Natural killer cell (primary cell): Measurements from ENCODE around the gene MRAP2. TPM values are rescaled to one million over a fixed set of nuclear protein-coding genes. Genes with fewer than 3 reads are reported as not detected.

Source experiments
- ATAC-seq, 3 donors: fragments of 150-1000 bp in 2 of 3; fragments of 200-7000 bp in 1 of 3; cut with Tn5 transposase; 1 replicate in 1 of 3; 2 replicates in 2 of 3; pipeline ENCODE4 v1.10.0; 2021; ENCODE audit warnings: mild to moderate bottlenecking in 2 of 3, moderate library complexity in 2 of 3
- DNase-seq, 2 donors: peaks; one replicate each; pipeline versions ENCODE4 v3.0.0 to v3.0.0-alpha.2; 2013 to 2021; ENCODE audit warnings: mixed read lengths in 1 of 2
- H3K27ac ChIP-seq: one replicate; pipeline ENCODE4 v1.5.1; 2013; ENCODE audit warnings: mild to moderate bottlenecking, low read length
- H3K27me3 ChIP-seq: one replicate; pipeline ENCODE4 v1.6.1; 2013; ENCODE audit warnings: low read length; ENCODE audit not compliant: control insufficient read depth, insufficient read depth
- H3K36me3 ChIP-seq: one replicate; pipeline ENCODE4 v1.6.1; 2013; ENCODE audit warnings: low read length; ENCODE audit not compliant: control insufficient read depth, insufficient read depth
- H3K4me1 ChIP-seq: one replicate; pipeline ENCODE4 v1.6.1; 2013; ENCODE audit warnings: low read length; ENCODE audit not compliant: control insufficient read depth, insufficient read depth
- H3K4me3 ChIP-seq: one replicate; pipeline ENCODE4 v1.5.1; 2013; ENCODE audit warnings: low read length
- H3K9me3 ChIP-seq: one replicate; pipeline ENCODE4 v1.6.1; 2013; ENCODE audit warnings: low read length; ENCODE audit not compliant: control insufficient read depth, insufficient read depth
- H3K27ac Mint-ChIP-seq, 2 donors: one replicate each; pipeline ENCODE4 v1.8.0; 2022; ENCODE audit warnings: mild to moderate bottlenecking in 2 of 2, mixed read lengths in 2 of 2, moderate library complexity in 1 of 2
- H3K27me3 Mint-ChIP-seq, 2 donors: one replicate each; pipeline ENCODE4 v1.8.0; 2022; ENCODE audit warnings: low read depth in 2 of 2, mixed read lengths in 2 of 2
- H3K36me3 Mint-ChIP-seq: one replicate; pipeline ENCODE4 v1.8.0; 2022; ENCODE audit warnings: mixed read lengths
- H3K4me1 Mint-ChIP-seq, 2 donors: one replicate each; pipeline ENCODE4 v1.8.0; 2022; ENCODE audit warnings: mixed read lengths in 2 of 2
- H3K4me3 Mint-ChIP-seq: one replicate; pipeline ENCODE4 v1.8.0; 2022; ENCODE audit warnings: mild to moderate bottlenecking, moderate library complexity, mixed read lengths
- H3K9me3 Mint-ChIP-seq, 2 donors: one replicate each; pipeline ENCODE4 v1.8.0; 2022; ENCODE audit warnings: mixed read lengths in 2 of 2
- WGBS: methylation state at CpG from one replicate; pipeline ENCODE4 v1.1.7; 2013; ENCODE audit warnings: missing lambda C conversion rate; ENCODE audit not compliant: insufficient coverage; 5-methylcytosine and 5-hydroxymethylcytosine counted together
- intact Hi-C: fragments of 100-400 bp; cut with micrococcal nuclease; formaldehyde crosslinking; loops from one replicate; pipeline ENCODE4 v1.14.2; 2022
- total RNA-seq, 4 donors: library from RNA; stranded (reverse); fragments of 120-200 nt in 1 of 4; gene quantifications; one replicate each; pipeline versions ENCODE4 v1.2.3 to v1.2.4, GENCODE V29; 2013 to 2022
- TF ChIP-seq, protein P1 (sequence below): fragments of 200-600 bp; IDR thresholded peaks from one replicate; pipeline ENCODE4 v1.8.0; 2022; ENCODE audit warnings: antibody characterized with exemption

MRAP2 gene, protein sequence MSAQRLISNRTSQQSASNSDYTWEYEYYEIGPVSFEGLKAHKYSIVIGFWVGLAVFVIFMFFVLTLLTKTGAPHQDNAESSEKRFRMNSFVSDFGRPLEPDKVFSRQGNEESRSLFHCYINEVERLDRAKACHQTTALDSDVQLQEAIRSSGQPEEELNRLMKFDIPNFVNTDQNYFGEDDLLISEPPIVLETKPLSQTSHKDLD
- not detected for total RNA-seq
- total RNA-seq (2013), result 0.05 TPM

DNA sequence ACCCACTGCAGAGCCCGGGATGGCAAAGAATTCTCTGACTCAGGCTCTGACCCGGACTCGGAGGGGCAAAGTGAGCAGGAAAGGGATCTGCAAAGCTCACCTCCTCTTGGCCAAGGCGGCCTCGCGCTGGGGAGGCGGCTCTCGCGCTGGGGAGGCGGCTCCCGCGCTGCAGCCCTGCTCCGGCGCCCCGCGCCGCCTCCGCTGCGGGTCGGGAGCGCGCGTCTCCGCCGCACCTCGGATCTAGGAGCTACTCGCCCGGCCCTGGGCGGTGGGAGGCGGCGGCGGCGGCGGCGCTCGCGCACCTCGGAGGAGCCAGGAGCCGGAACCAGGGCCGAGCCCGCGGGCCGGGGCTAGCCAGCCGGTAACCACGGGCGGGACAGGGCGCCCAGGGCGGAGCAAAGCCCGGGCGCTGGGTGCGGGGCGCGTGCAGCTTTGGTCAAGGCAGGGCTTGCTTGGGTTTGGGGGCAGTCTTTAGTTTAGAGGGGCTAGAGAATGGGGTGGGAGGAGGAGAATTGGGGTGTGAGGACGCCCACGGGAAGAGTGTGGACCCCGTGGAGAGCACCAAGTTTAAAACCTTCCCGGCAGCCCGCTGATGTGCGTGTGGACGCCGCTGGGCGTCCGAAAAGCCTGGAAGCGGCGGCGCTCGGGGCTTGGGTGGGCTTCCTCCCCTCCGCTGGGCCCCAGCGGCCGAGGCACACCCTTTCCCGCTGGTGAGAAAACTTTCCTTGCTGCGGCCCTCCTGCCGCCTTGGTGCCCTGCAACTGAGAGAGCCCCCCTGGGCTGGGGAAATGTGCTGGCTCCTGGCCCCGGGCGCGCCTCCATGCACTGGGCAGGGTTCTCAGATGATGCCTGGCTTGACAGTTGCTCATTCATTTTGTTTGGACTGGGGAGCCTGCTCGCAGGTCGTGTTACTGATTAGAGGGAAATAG, at the start of gene MRAP2:
Gene MRAP2, plus strand, starts transcription at position 250 of the 929 bp plus-strand sequence. CDS start 21,547 bp downstream, outside the sequence.
- TF ChIP-seq, protein P1, sequence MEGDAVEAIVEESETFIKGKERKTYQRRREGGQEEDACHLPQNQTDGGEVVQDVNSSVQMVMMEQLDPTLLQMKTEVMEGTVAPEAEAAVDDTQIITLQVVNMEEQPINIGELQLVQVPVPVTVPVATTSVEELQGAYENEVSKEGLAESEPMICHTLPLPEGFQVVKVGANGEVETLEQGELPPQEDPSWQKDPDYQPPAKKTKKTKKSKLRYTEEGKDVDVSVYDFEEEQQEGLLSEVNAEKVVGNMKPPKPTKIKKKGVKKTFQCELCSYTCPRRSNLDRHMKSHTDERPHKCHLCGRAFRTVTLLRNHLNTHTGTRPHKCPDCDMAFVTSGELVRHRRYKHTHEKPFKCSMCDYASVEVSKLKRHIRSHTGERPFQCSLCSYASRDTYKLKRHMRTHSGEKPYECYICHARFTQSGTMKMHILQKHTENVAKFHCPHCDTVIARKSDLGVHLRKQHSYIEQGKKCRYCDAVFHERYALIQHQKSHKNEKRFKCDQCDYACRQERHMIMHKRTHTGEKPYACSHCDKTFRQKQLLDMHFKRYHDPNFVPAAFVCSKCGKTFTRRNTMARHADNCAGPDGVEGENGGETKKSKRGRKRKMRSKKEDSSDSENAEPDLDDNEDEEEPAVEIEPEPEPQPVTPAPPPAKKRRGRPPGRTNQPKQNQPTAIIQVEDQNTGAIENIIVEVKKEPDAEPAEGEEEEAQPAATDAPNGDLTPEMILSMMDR, result no peak
- no peak for DNase-seq
- no peaks in the 10 kb centered on the region for H3K9me3 Mint-ChIP-seq
- peaks cover 5% of the 10 kb centered on the region for H3K4me1 ChIP-seq
- H3K27ac ChIP-seq, result no peak within 1 kb of the TSS
- H3K27ac Mint-ChIP-seq, result no peak within 1 kb of the TSS
- no peak within 1 kb of the TSS for H3K4me3 ChIP-seq
- peaks cover 29 to 55% of the 10 kb centered on the region in 2 donors for H3K27me3 Mint-ChIP-seq
- no peaks in the 10 kb centered on the region for H3K36me3 Mint-ChIP-seq
- no peaks in the 10 kb centered on the region for H3K4me1 Mint-ChIP-seq
- peaks cover 17% of the 10 kb centered on the region for H3K27me3 ChIP-seq
- H3K9me3 ChIP-seq, result no peaks in the 10 kb centered on the region
- peak within 1 kb of the TSS; percentile 40 for H3K4me3 Mint-ChIP-seq
- intact Hi-C loops, result no loop called here
- WGBS, result 2% methylated on average over 78 of the region's 78 CpGs
- ATAC-seq, result no peak
- H3K36me3 ChIP-seq, result no peaks in the 10 kb centered on the region

DNA sequence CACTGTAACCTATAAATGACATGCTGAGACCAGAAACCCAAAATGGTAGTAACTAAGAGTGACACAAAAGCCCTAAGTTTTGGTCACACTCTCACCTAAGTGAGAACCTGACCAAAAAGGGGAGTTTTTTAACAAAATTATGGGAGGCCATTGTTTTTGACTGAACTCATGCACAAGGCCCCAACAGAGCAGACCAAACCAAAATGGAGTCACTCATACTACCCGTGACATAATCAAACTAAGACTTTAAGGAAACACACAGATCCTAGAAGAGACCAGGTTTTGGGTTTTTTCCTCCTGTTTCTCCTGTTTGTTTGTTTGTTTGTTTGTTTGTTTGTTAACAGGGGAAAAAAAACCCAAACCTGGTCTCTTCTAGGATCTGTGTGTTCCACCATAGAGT, 49.2 kb upstream of the MRAP2 start:
- no peaks in the 10 kb centered on the region for H3K4me1 ChIP-seq
- H3K4me3 ChIP-seq, result no peak overlapping the region
- H3K36me3 ChIP-seq, result no peaks in the 10 kb centered on the region
- H3K9me3 ChIP-seq, result no peaks in the 10 kb centered on the region
- Mint-ChIP-seq H3K27me3 (no peaks in the 10 kb centered on the region), H3K27ac (no peak overlapping the region), H3K4me3 (no peak overlapping the region), H3K9me3 (peaks cover 2 to 5% of the 10 kb centered on the region in 2 donors), H3K4me1 (no peaks in the 10 kb centered on the region), H3K36me3 (no peaks in the 10 kb centered on the region)
- 100% methylated on average over 1 of the region's 1 CpG for WGBS
- no peak for ATAC-seq
- no peak overlapping the region for H3K27ac ChIP-seq
- no peaks in the 10 kb centered on the region for H3K27me3 ChIP-seq
- TF ChIP-seq, protein P1, result no peak
- intact Hi-C loops, result no loop called here
- no peak for DNase-seq

DNA sequence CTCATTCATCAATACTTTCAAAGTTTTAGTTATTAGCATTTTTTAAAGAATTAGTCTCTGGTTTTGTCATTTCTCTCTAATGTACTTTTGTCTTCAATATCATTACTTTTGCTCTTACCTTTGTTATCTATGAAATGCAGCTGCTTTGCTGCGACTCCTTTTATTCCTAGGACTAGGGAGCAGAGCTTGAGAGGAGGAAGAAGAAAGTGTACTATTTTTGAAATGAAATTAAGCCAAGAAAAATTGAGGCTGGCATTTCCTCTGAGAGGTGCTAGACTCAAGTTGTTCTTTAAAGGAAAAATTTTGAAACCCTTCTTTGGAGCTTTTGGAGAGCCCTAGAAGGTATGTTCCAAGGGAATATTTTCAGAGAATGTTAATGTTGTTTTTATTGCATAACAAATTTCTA, 48.3 kb upstream of the MRAP2 start:
- ATAC-seq, result no peak
- Histone ChIP-seq H3K27me3 (no peaks in the 10 kb centered on the region), H3K9me3 (no peaks in the 10 kb centered on the region), H3K27ac (no peak overlapping the region), H3K4me3 (no peak overlapping the region), H3K36me3 (no peaks in the 10 kb centered on the region), H3K4me1 (no peaks in the 10 kb centered on the region)
- intact Hi-C loops, result no loop called here
- TF ChIP-seq, protein P1, result no peak
- no peak overlapping the region for H3K27ac Mint-ChIP-seq
- peaks cover 0 to 2% of the 10 kb centered on the region in 2 donors for H3K9me3 Mint-ChIP-seq
- no peaks in the 10 kb centered on the region for H3K36me3 Mint-ChIP-seq
- no peak for DNase-seq
- WGBS, result 63% methylated on average over 1 of the region's 1 CpG
- H3K4me3 Mint-ChIP-seq, result no peak overlapping the region
- H3K27me3 Mint-ChIP-seq, result no peaks in the 10 kb centered on the region
- no peaks in the 10 kb centered on the region for H3K4me1 Mint-ChIP-seq
